Measurements from ENCODE around the gene UTY. TPM values are rescaled to one million over a fixed set of nuclear protein-coding genes. Genes with fewer than 3 reads are reported as not detected.

The UTY gene
- total RNA-seq, 4 donors from 2014 or later = 0.06 to 48.8 (median 32.9) TPM; not detected in 1

DNA sequence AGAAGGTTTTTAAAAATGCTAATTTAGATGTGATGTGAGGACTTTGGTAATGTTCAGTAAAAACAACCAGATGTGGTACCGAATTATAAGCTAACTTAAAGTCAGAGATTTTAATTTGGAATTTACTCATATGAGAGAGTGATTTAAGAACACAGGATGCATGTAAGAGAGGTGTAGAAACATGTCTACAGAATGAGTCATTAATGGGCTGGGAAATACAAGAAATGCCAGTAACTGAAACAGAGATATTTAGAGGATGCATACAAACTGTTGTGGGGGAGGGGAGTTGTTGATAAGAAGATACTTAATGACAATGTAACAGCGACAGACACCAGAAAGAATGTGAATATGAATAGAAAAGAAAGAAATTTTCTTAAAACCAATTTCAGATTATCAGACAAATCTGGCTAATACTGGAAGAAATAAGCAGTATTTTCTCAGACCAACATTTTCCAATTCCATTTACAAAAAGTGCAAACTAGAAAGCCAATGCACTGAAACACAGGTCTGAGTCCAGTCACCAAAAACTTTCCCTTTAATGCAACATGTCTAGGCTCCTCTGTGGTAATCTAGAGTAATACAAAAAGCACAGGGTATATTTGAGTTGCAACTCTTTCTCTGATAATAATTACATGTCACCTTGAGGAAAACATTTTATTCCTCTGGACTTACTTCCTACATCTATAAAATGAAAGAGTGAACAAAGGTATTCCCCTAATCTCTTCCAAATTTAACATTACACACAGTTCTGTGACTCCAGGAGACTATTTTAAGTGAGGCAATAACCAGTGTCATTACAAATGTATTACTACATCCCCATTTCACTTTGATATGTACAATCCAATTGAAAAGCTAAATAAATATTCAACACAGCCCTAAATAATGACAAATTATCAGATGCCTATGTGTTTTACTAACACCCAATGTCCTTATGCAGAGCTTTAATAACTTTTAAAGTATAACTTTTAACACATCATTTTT is 117.9 kb downstream of the UTY start:
- Histone ChIP-seq H3K4me1 (peaks cover 0 to 19% (median 0%) of the 10 kb centered on the region in 3 donors), H3K4me3 (no peak overlapping the region), H3K27ac (peak overlapping the region in 1 of 4 donors; percentile 33), H3K9me3 (no peaks in the 10 kb centered on the region), H3K27me3 (no peaks in the 10 kb centered on the region), H3K36me3 (peaks cover 0 to 35% (median 0%) of the 10 kb centered on the region in 3 donors)
- intact Hi-C loops (cut with DNase I) = no loop called here
- 21% methylated on average over 2 of the region's 2 CpGs; no CpG with 5 or more reads in 1 of the 2 donors for WGBS, 2 donors
- no peak for TF ChIP-seq POLR2A (IDR thresholded peaks at IDR 0.05)
- TF ChIP-seq, protein P1, sequence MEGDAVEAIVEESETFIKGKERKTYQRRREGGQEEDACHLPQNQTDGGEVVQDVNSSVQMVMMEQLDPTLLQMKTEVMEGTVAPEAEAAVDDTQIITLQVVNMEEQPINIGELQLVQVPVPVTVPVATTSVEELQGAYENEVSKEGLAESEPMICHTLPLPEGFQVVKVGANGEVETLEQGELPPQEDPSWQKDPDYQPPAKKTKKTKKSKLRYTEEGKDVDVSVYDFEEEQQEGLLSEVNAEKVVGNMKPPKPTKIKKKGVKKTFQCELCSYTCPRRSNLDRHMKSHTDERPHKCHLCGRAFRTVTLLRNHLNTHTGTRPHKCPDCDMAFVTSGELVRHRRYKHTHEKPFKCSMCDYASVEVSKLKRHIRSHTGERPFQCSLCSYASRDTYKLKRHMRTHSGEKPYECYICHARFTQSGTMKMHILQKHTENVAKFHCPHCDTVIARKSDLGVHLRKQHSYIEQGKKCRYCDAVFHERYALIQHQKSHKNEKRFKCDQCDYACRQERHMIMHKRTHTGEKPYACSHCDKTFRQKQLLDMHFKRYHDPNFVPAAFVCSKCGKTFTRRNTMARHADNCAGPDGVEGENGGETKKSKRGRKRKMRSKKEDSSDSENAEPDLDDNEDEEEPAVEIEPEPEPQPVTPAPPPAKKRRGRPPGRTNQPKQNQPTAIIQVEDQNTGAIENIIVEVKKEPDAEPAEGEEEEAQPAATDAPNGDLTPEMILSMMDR (IDR thresholded peaks at IDR 0.05) = no peak
- DNase-seq = no peak

DNA sequence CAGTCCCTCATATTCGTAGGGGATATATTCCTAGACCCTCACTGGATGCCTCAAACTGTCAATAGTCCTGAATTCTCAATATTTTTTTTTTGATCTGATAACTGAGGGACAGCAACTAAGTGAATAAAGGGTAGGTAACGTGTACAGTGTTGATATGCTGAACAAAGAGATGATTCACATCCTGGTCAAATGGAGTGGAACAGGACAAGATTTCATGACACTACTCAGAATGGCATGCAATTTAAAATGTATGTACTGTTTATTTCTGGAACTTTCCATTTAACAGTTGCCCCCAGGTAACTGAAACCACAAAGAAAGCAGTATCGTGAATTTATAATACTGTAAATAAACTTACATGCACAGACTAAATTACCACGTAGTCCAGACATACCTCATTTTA is 128.4 kb downstream of the UTY start:
- H3K36me3 ChIP-seq = peaks cover 0 to 61% (median 0%) of the 10 kb centered on the region in 3 donors
- DNase-seq = no peak
- TF ChIP-seq, protein P1 (IDR thresholded peaks at IDR 0.05) = no peak
- TF ChIP-seq POLR2A (IDR thresholded peaks at IDR 0.05) = no peak
- H3K27ac ChIP-seq = no peak overlapping the region
- H3K27me3 ChIP-seq = no peaks in the 10 kb centered on the region
- WGBS, 2 donors = 64% methylated on average over 4 of the region's 4 CpGs; no CpG with 5 or more reads in 1 of the 2 donors
- no peak overlapping the region for H3K4me3 ChIP-seq
- no peaks in the 10 kb centered on the region for H3K9me3 ChIP-seq
- no peaks in the 10 kb centered on the region for H3K4me1 ChIP-seq
- intact Hi-C loops (cut with DNase I) = no loop called here

DNA sequence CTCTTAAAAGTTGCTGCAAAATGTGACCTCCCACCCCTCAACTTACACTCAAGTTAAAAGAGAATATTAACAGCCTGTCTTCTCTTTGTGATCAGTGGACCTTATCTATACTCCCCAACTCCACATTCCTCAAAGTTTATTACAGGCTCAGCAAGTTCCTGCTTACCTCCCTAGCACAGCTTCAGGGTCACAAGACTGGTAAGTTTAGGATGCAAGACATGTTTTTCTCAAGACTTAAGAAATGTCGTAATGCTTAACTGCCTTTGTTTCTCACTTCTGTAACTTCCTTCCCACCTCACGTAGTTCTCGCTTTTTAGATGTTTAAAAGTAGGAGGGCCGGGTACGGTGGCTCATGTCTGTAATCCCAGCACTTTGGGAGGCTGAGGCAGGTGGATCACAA is 132.7 kb downstream of the UTY start:
- intact Hi-C loops (cut with DNase I) = no loop called here
- Histone ChIP-seq H3K4me3 (no peak overlapping the region), H3K9me3 (no peaks in the 10 kb centered on the region), H3K36me3 (peaks cover 0 to 50% (median 0%) of the 10 kb centered on the region in 3 donors), H3K4me1 (no peaks in the 10 kb centered on the region), H3K27me3 (no peaks in the 10 kb centered on the region), H3K27ac (no peak overlapping the region)
- TF ChIP-seq, protein P1 (IDR thresholded peaks at IDR 0.05) = no peak
- no peak for TF ChIP-seq POLR2A (IDR thresholded peaks at IDR 0.05)
- WGBS, 2 donors = 82% methylated on average over 2 of the region's 5 CpGs; no CpG with 5 or more reads in 1 of the 2 donors
- no peak for DNase-seq

DNA sequence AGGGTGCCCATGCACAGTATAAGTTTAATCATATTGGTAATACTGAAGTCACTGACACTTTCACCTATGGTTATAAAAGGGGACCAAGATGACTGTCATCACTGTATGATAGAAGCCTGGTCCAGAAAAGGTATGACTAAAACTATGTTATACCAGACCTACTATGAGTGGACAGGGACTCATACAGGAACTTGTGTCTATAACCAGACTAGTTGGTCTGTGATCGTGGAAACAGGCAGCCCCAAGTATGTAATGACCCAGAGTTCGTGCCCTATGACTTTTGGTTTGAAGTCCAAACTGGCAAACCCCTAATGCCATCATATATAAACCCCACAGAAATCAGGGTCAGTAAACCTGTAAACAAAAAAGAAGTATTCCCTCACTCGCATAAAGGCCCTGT is 134.3 kb downstream of the UTY start:
- 96% methylated on average over 3 of the region's 3 CpGs; no CpG with 5 or more reads in 1 of the 2 donors for WGBS, 2 donors
- Histone ChIP-seq H3K27me3 (no peaks in the 10 kb centered on the region), H3K4me3 (no peak overlapping the region), H3K27ac (no peak overlapping the region), H3K9me3 (no peaks in the 10 kb centered on the region), H3K4me1 (no peaks in the 10 kb centered on the region), H3K36me3 (peaks cover 0 to 50% (median 0%) of the 10 kb centered on the region in 3 donors)
- no peak for DNase-seq
- TF ChIP-seq, protein P1 (IDR thresholded peaks at IDR 0.05) = no peak
- TF ChIP-seq POLR2A (IDR thresholded peaks at IDR 0.05) = no peak
- intact Hi-C loops (cut with DNase I) = no loop called here

DNA sequence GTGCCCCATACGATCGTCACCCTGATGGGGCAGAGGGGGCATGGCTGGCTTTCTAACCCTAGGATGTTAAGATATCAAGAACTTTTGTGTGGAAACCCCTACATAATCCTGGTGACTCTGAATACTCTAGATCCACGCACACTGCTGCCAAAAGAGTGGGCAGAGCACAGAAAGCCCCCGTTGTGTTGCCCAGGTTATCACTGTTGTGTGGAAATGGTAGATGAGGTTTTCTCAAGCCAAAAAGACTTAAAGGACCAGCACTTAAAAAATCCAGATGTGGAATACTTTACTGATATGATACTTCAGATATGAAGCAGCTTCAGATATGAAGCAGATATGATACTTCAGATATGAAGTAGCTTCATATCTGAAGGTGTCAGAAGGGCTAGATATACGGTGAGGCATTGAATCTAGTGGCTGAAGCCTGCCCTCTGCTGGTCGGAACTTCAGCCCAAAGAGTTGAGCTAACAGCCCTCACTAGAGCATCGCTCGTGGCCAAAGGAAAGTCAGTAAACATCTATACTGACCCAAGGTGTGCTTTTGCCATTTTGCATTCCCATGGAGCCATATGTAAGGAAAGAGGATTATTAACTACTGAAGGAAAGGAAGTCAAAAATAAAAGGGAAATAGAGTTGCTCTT is 136.4 kb downstream of the UTY start:
- Histone ChIP-seq H3K4me3 (no peak overlapping the region), H3K9me3 (no peaks in the 10 kb centered on the region), H3K27me3 (no peaks in the 10 kb centered on the region), H3K27ac (no peak overlapping the region), H3K36me3 (peaks cover 0 to 67% (median 0%) of the 10 kb centered on the region in 3 donors), H3K4me1 (no peaks in the 10 kb centered on the region)
- TF ChIP-seq, protein P1 (IDR thresholded peaks at IDR 0.05) = peak in 1 of 6 experiments; percentile 54
- TF ChIP-seq POLR2A (IDR thresholded peaks at IDR 0.05) = no peak
- intact Hi-C loops (cut with DNase I) = no loop called here
- WGBS, 2 donors = 65% methylated on average over 4 of the region's 8 CpGs; no CpG with 5 or more reads in 1 of the 2 donors
- DNase-seq = no peak
